A673 (cell line): ENCODE data around the gene RRP1.

Experiments
- CTCF ChIP-seq: fragments of 300-800, 200-600 bp; sonication (generic); conservative IDR thresholded peaks from 2 replicates; pipeline ENCODE4 v1.5.1; 2017; ENCODE audit warnings: low read depth, mild to moderate bottlenecking, antibody characterized with exemption, low read length, moderate library complexity, mixed read lengths
- EZH2 ChIP-seq: fragments of 200-600 bp; sonication (generic); IDR thresholded peaks from 2 replicates; pipeline ENCODE4 v1.6.1; 2017; ENCODE audit warnings: borderline replicate concordance, low read depth, mild to moderate bottlenecking, mixed read lengths, antibody characterized with exemption, low read length; ENCODE audit not compliant: poor library complexity, severe bottlenecking

- TF ChIP-seq EZH2 = no peak
- TF ChIP-seq CTCF = no peak
These were observed 5.5 kb downstream of the RRP1 start for GRCh38 chr21:43794857-43795256.
